ENCODE data around the gene STAMBP.
"Not testable (repeated sequence)": the region's sequence is repeated elsewhere in the genome, so short reads cannot be mapped to it uniquely, and the experiment has no call there.

STAMBP gene

DNA sequence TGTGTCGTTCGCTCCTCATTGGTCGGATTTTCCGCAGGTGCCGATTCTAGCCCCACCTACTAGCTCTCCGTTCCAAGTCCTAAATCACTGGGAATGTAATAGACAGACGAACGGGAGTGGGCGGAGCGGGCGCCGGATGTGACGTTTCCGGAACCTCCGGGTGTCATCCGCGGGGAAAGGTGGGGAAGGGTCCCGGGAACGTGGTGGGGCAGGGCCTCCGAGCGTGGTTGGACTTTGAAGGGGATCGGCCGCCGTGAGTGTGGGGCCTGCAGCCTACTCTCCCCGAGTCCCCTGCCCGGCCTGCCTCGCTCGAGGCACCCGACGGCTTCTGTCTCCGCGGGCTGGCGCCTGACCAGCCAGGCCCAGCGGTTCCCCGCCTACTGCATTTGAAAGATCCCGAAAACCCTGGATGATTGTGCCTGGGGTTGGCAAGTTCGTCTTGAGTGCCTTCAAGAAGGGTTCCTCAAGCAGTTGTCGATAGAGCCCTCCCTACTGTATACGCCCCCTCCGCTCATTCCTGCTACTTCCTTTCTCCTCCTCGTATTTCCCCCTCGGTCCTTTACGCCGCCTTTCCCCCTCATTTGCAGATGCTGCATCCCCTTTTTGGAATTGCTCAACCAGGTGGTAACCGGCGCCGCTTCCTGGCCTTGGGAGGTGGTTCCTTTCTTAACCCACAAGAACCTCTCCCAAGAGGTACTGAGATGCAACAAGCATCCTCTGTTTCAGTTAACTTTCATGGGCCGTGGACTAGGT is at the start of gene STAMBP:
STAMBP (plus strand) TSS at position 144 of the 753 bp plus-strand sequence. CDS start 1,896 bp downstream, outside the sequence.
- peak; percentile 95 for DNase-seq (ENCODE audit: low read depth)

DNA sequence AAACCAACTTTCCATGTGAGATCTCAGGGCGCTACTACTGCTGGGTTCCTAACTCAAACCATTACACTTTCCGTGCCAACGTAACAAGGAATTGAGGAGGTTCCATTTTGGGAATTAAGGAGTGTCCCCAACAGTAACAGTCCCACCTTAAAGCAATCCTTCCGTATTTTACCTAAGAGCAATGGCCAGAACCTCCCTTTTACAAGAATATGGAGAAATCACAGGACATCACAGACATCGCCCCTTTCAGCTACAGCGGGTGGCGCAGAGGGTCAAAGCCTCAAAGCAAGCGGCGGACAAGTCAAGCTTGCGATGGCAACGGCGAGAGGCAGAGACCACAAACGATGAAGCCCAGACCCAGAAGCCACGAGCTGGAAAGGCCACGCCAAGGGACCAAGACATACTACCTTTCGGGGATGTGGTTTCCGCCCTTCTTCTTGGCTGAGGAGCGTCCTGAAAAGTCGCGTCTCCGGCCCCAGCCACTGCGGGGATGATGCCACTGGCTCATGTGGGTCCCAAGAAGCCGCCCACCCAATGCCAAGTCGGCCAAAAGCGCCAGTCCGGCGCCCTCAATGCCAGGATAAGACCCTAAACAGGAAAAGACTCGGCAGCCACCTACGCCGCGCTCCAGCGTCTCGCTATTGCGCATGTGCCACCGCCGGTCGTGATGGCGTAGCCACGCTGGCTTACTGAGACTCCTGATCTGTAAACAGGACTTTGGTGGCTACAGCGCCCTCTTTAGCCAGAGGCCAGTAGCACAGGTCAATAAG is 49.1 kb upstream of the STAMBP start, which contains the start of gene DUSP11:
DUSP11 (minus strand) TSS at position 637 of the 770 bp plus-strand sequence; CDS start at position 508, 129 bp downstream.
- peak; percentile 85 for DNase-seq (ENCODE audit: low read depth)

GRCh38 chr2:73780237-73780582 is 48.6 kb upstream of the STAMBP start:
- no peak for DNase-seq (ENCODE audit: low read depth)

DNA sequence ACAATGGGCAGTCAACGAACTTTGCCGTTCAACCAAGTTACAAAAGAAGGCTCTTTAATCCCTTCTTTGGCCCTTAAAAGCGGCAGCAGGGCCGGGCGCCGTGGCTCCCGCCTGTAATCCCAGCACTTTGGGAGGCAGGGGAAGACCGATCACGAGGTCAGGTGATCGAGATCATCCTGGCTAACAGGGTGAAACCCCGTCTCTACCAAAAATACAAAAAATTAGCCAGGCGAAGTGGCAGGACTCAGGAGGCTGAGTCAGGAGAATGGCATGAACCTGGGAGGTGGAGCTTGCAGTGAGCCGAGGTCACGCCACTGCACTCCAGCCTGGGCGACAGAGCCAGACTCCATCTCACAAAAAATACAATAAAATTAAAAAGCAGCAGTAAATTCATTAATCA is 45.4 kb upstream of the STAMBP start:
- DNase-seq (ENCODE audit: low read depth), result not testable (repeated sequence)

DNA sequence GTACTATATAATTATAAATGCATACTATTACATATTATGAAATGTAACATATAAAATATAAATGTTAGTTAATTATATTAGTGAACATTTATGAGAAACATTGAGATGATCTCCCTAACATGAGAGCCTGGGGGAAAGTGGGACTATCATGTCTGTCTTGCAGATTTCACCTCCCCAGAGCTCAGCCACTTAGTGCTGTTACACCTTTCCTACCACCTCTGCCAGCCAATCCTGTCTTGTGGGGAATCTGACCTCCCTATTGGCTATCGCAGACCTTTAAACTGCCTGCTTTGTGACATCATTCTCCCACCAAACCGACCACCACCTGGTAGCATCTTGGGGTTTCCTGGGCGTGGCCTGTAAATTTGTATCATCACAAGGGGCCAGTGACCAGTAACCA is 44.9 kb upstream of the STAMBP start, which contains the start of gene C2orf78:
C2orf78 (plus strand) TSS at position 301 of the 400 bp plus-strand sequence. CDS start 127 bp downstream, outside the sequence.
- DNase-seq (ENCODE audit: low read depth), result not testable (repeated sequence)

DNA sequence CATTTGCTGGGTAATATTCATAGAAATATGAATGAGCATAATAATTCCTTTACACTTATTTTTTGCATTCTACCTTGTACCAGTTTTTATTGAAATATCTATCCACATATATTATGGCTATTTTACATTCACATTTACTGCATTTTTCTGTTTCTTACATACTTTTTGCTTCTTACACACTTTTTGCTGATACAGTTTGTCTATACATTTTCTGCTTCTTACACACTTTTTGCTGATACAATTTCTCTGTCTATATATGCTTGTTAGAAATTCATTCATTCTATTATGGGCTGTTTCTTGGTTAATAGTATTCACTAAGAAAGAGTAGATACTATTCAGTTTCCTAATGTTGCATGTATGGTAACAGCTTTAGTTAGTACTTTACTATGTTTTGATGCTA is 16.9 kb upstream of the STAMBP start:
- DNase-seq (ENCODE audit: low read depth), result no peak

GRCh38 chr2:73812635-73813034 is 16.1 kb upstream of the STAMBP start:
- DNase-seq (ENCODE audit: low read depth), result no peak

GRCh38 chr2:73818296-73818695 is 10.5 kb upstream of the STAMBP start:
- no peak for DNase-seq (ENCODE audit: low read depth)

- DNase-seq (ENCODE audit: low read depth), result no peak
Observed at GRCh38 chr2:73821227-73821626, 7.5 kb upstream of the STAMBP start.

DNA sequence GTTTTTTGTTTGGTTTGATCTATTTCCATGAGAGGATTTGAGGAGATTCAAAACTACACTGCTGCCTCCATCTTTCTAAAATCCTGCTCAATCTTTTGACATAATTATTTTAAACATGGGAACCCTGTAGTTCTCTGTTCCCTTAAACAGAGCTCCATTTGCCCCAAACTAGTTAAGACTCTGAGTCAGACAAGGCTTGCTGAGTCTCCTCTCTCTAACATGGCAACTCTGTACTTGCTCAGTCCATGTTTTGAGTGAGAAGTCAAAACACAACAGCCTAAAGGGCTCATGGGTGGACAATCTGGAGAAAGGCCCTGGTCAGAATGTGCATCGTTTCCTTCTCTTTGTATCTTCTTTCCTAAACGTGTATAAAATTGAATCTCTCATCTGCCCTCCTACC is 7.1 kb upstream of the STAMBP start:
- DNase-seq (ENCODE audit: low read depth), result no peak

DNA sequence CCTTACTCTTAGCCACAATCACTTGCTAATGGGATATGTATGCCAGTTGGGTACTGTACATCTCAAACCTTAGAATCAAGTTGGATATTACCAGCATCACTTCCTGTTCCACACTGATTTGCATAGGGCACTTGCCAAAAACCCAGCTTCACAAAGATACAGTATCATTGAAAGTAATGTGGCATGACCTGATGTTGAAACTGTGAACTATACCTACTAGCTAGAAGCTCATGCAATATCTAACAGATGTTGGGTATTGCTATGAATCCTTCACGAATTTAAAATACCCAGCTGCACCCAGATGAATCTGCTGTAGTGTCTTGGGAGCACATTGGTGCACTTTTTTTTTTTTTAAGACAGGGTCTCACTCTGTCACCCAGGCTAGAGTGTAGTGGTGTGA is 6.5 kb upstream of the STAMBP start:
- no peak for DNase-seq (ENCODE audit: low read depth)

DNA sequence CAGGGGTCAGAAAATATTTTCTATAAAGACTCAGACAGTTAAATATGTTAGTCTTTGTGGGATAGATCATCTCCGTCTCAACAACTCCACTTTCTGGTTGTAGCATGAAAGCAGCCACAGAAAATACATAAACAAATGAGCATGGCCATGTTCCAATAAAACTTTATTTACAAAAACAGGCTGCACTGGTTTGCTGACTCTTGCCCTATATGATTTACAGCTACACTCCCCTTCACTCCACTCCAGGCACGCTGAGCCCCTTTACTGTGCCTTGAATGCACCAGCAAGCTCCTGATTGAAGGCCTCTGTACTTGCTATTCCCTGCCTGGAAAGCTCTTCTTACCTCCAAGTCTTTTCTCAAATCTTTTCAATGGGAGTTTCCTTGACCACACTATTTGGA is 5.8 kb upstream of the STAMBP start:
- no peak for DNase-seq (ENCODE audit: low read depth)

GRCh38 chr2:73823416-73823815 is 5.3 kb upstream of the STAMBP start:
- DNase-seq (ENCODE audit: low read depth), result no peak

- DNase-seq (ENCODE audit: low read depth), result peak; percentile 87
Observed at GRCh38 chr2:73823916-73824523, 4.7 kb upstream of the STAMBP start.

GRCh38 chr2:73825408-73825807 is 3.4 kb upstream of the STAMBP start:
- DNase-seq (ENCODE audit: low read depth), result no peak

GRCh38 chr2:73827018-73827417 is 1.7 kb upstream of the STAMBP start:
- peak; percentile 62 for DNase-seq (ENCODE audit: low read depth)

- no peak for DNase-seq (ENCODE audit: low read depth)
Observed at GRCh38 chr2:73827660-73828388, 937 bp upstream of the STAMBP start.

GRCh38 chr2:73828389-73828817 is 358 bp upstream of the STAMBP start:
- no peak for DNase-seq (ENCODE audit: low read depth)

GRCh38 chr2:73830871-73831401 is 2.2 kb downstream of the STAMBP start:
- DNase-seq (ENCODE audit: low read depth), result peak; percentile 96

DNA sequence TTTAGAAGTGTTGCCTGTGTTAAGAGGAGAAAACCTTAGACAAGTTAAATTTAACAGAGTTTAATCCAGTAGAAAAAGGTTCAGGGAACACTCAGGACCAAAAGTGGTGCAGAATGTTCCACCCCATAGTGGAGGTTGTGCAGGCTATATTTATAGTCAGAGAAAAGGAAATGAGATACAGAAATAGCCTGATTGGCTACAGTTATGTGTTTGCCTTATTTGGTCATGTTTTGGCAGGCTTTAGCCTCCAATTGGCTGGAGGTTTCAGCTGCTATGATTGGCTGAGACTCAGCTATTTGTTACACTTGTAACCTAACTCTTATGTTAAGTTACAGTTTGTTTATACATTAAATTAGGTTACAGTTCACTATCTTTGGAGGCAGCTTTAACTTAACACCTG is 4.2 kb downstream of the STAMBP start:
- peak; percentile 28 for DNase-seq (ENCODE audit: low read depth)

- no peak for DNase-seq (ENCODE audit: low read depth)
Observed at GRCh38 chr2:73836141-73836943, 7.6 kb downstream of the STAMBP start.
